SU-DHL-6 (cell line): ENCODE results near the gene COL5A1.

Source experiments
- H2AFZ ChIP-seq: fragments of 200-600 bp; sonication (generic); 2 replicates; pipeline ENCODE4 v1.6.1; 2014; ENCODE audit warnings: low read depth, mild to moderate bottlenecking, moderate library complexity, mixed read lengths, antibody characterized with exemption, low read length; ENCODE audit not compliant: severe bottlenecking
- H3F3A ChIP-seq: fragments of 200-600 bp; shearing (Covaris generic); 2 replicates; pipeline ENCODE4 v1.6.0; 2016; ENCODE audit warnings: antibody characterized with exemption, mild to moderate bottlenecking; ENCODE audit not compliant: insufficient read depth
- H3K27ac ChIP-seq: fragments of 200-600 bp; sonication (generic); 2 replicates; pipeline ENCODE4 v1.5.1; 2016; ENCODE audit warnings: low read depth, mild to moderate bottlenecking, low read length, moderate library complexity, mixed read lengths
- H3K27me3 ChIP-seq: fragments of 200-600 bp; sonication (generic), shearing (Covaris generic); 2 replicates; pipeline ENCODE4 v1.6.0; 2014; ENCODE audit warnings: mild to moderate bottlenecking, low read length
- H3K36me3 ChIP-seq: fragments of 200-600 bp; sonication (generic); 2 replicates; pipeline ENCODE4 v1.6.1; 2014; ENCODE audit warnings: mild to moderate bottlenecking, low read length, mixed read lengths
- H3K4me2 ChIP-seq: fragments of 300-600, 200-600 bp; shearing (Covaris generic), sonication (generic); 2 replicates; pipeline ENCODE4 v1.6.0; 2014; ENCODE audit warnings: low read length, low read depth, mild to moderate bottlenecking; ENCODE audit not compliant: poor library complexity, severe bottlenecking
- H3K4me3 ChIP-seq: fragments of 200-600 bp; sonication (generic); 2 replicates; pipeline ENCODE4 v1.5.1; 2014; ENCODE audit warnings: antibody characterized with exemption, low read length, mild to moderate bottlenecking, mixed read lengths; ENCODE audit not compliant: insufficient read depth, poor library complexity, severe bottlenecking
- H3K79me2 ChIP-seq: fragments of 200-600 bp; sonication (generic); 2 replicates; pipeline ENCODE4 v1.6.1; 2014; ENCODE audit warnings: mild to moderate bottlenecking, low read length, moderate library complexity; ENCODE audit not compliant: insufficient read depth
- H3K9ac ChIP-seq: fragments of 200-600 bp; sonication (generic); 2 replicates; pipeline ENCODE4 v1.7.0; 2014; ENCODE audit warnings: mild to moderate bottlenecking, low read length
- H3K9me2 ChIP-seq: fragments of 200-600 bp; sonication (generic); replicated peaks from 2 replicates; pipeline ENCODE4 v1.6.1; 2014; ENCODE audit warnings: low read length; ENCODE audit not compliant: insufficient read depth
- H3K9me3 ChIP-seq: fragments of 200-600 bp; sonication (generic); 2 replicates; pipeline ENCODE4 v1.6.1; 2014; ENCODE audit warnings: low read length, mixed read lengths; ENCODE audit not compliant: insufficient read depth
- H4K20me1 ChIP-seq: fragments of 200-600 bp; sonication (generic); 2 replicates; pipeline ENCODE4 v1.6.1; 2014; ENCODE audit warnings: low read depth, mild to moderate bottlenecking, antibody characterized with exemption, low read length, moderate library complexity, mixed read lengths
- CTCF ChIP-seq: fragments of 200-600 bp; sonication (generic); IDR thresholded peaks from one replicate; pipeline ENCODE4 v1.5.1; 2017; ENCODE audit warnings: antibody characterized with exemption, mild to moderate bottlenecking, low read length, moderate library complexity; ENCODE audit not compliant: insufficient read depth, poor library complexity, severe bottlenecking
- EZH2phosphoT487 ChIP-seq: fragments of 200-600 bp; sonication (generic), shearing (Covaris generic); conservative IDR thresholded peaks from 2 replicates; pipeline ENCODE4 v1.6.1; 2018; ENCODE audit warnings: mild to moderate bottlenecking, antibody characterized with exemption, low read length, moderate library complexity, mixed read lengths

The COL5A1 gene

GRCh38 chr9:134750450-134751155 lies 109.0 kb downstream of the COL5A1 start:
- Histone ChIP-seq H3K4me2 (no peak overlapping the region), H3K9me3 (peaks cover 4% of the 10 kb centered on the region; the same call in 1 of the 2 replicates), H3F3A (no peaks in the 10 kb centered on the region), H3K9me2 (no peaks in the 10 kb centered on the region), H3K27ac (no peak overlapping the region), H3K27me3 (no peaks in the 10 kb centered on the region), H3K9ac (no peak overlapping the region), H3K79me2 (no peaks in the 10 kb centered on the region), H2AFZ (no peak overlapping the region), H3K4me3 (no peak overlapping the region), H3K36me3 (no peaks in the 10 kb centered on the region), H4K20me1 (no peaks in the 10 kb centered on the region)
- no peak for TF ChIP-seq EZH2phosphoT487
- no peak for TF ChIP-seq CTCF

- Histone ChIP-seq H3K27me3 (no peaks in the 10 kb centered on the region), H2AFZ (no peak overlapping the region), H3K27ac (no peak overlapping the region), H3K4me2 (no peak overlapping the region), H3K79me2 (no peaks in the 10 kb centered on the region), H3F3A (no peaks in the 10 kb centered on the region), H4K20me1 (no peaks in the 10 kb centered on the region), H3K36me3 (no peaks in the 10 kb centered on the region), H3K9me2 (no peaks in the 10 kb centered on the region), H3K4me3 (no peak overlapping the region), H3K9me3 (peaks cover 4% of the 10 kb centered on the region; the same call in 1 of the 2 replicates), H3K9ac (no peak overlapping the region)
- TF ChIP-seq CTCF = no peak
- no peak for TF ChIP-seq EZH2phosphoT487
These were observed 110.0 kb downstream of the COL5A1 start for GRCh38 chr9:134751622-134752021.

- TF ChIP-seq CTCF (no peak), EZH2phosphoT487 (no peak)
- H3K9me2 ChIP-seq = no peaks in the 10 kb centered on the region
- H3K9me3 ChIP-seq = peaks cover under 1% of the 10 kb centered on the region; the same call in 1 of the 2 replicates
- no peaks in the 10 kb centered on the region for H3K27me3 ChIP-seq
- no peak overlapping the region for H3K4me2 ChIP-seq
- no peaks in the 10 kb centered on the region for H4K20me1 ChIP-seq
- no peak overlapping the region for H3K9ac ChIP-seq
- H3F3A ChIP-seq = no peaks in the 10 kb centered on the region
- H2AFZ ChIP-seq = no peak overlapping the region
- H3K27ac ChIP-seq = no peak overlapping the region
- no peak overlapping the region for H3K4me3 ChIP-seq
- no peaks in the 10 kb centered on the region for H3K79me2 ChIP-seq
- H3K36me3 ChIP-seq = no peaks in the 10 kb centered on the region
These were observed 111.0 kb downstream of the COL5A1 start for GRCh38 chr9:134752471-134753168.
